H1 (cell line): ENCODE data around the gene TRIM58. TPM values are rescaled to one million over a fixed set of nuclear protein-coding genes. Genes with fewer than 3 reads are reported as not detected.

Experiments used
- CTCF ChIA-PET: fragments of 300-600 bp; sonication (Branson Sonifier 250); formaldehyde crosslinking; loops from one replicate; lab custom pipeline; 2021; ENCODE audit not compliant: partially characterized antibody; lab: Charles Lee
- POLR2A ChIA-PET: fragments of 300-600 bp; sonication (Branson Sonifier 250); formaldehyde crosslinking; loops from one replicate; lab custom pipeline; 2021; ENCODE audit warnings: inconsistent platforms; ENCODE audit not compliant: partially characterized antibody; lab: Charles Lee
- DNase-seq, 2 experiments: peaks; one replicate each; pipeline versions ENCODE4 v3.0.0 to v3.0.0-alpha.2; 2010 to 2022; ENCODE audit warnings: low spot score in 2 of 2, low read depth in 1 of 2, mixed read lengths in 1 of 2
- FAIRE-seq: peaks from 2 replicates; lab custom pipeline; 2011; peaks lifted over from hg19 to GRCh38; lab: Jason Lieb, UNC
- H2AFZ ChIP-seq: 2 replicates; pipeline ENCODE4 v1.8.1; 2012; ENCODE audit warnings: low read length, inconsistent platforms
- H2AK5ac ChIP-seq: 2 replicates; pipeline ENCODE4 v1.6.1; 2013; ENCODE audit warnings: low read depth, low read length
- H2BK120ac ChIP-seq: replicated peaks from 2 replicates; pipeline ENCODE3; 2013; ENCODE audit warnings: low read depth, low read length, inconsistent platforms
- H2BK12ac ChIP-seq: 2 replicates; pipeline ENCODE4 v1.6.1; 2013; ENCODE audit warnings: low read depth, low read length
- H2BK15ac ChIP-seq: 2 replicates; pipeline ENCODE4 v1.6.1; 2013; ENCODE audit warnings: low read length
- H2BK20ac ChIP-seq: 2 replicates; pipeline ENCODE4 v1.6.1; 2013; ENCODE audit warnings: low read length
- H2BK5ac ChIP-seq: 2 replicates; pipeline ENCODE4 v1.6.1; 2013; ENCODE audit warnings: low read depth, low read length
- H3K14ac ChIP-seq: 2 replicates; pipeline ENCODE4 v1.6.1; 2013; ENCODE audit warnings: inconsistent platforms; ENCODE audit not compliant: insufficient read length
- H3K18ac ChIP-seq: 2 replicates; pipeline ENCODE4 v1.6.1; 2013; ENCODE audit warnings: low read length; ENCODE audit errors: extremely low read depth
- H3K23ac ChIP-seq: 2 replicates; pipeline ENCODE4 v1.6.1; 2013; ENCODE audit warnings: inconsistent platforms; ENCODE audit not compliant: insufficient read length
- H3K23me2 ChIP-seq: 2 replicates; pipeline ENCODE4 v1.6.1; 2013; ENCODE audit warnings: low read depth, low read length
- H3K27ac ChIP-seq: 2 replicates; pipeline ENCODE4 v1.6.1; 2011; ENCODE audit warnings: low read depth, low read length, inconsistent platforms
- H3K27me3 ChIP-seq, 4 experiments: replicated peaks in 1 of 4; 1 replicate in 1 of 4; 2 replicates in 3 of 4; pipeline versions ENCODE4 v1.6.1 to v1.8.1; 2011 to 2013; ENCODE audit warnings: low read length in 3 of 4, mild to moderate bottlenecking in 3 of 4, inconsistent platforms in 2 of 4, mixed read lengths in 2 of 4, moderate library complexity in 1 of 4; ENCODE audit not compliant: control insufficient read depth in 3 of 4, insufficient read depth in 3 of 4; ENCODE audit errors: extremely low read depth in 1 of 4
- H3K36me3 ChIP-seq, 4 experiments: 2 replicates each; pipeline versions ENCODE4 v1.6.1 to v1.8.1; 2011 to 2013; ENCODE audit warnings: mild to moderate bottlenecking in 4 of 4, low read length in 3 of 4, moderate library complexity in 2 of 4, control low read depth in 1 of 4, inconsistent platforms in 1 of 4; ENCODE audit not compliant: insufficient read depth in 4 of 4, control insufficient read depth in 2 of 4
- H3K4ac ChIP-seq: replicated peaks from 2 replicates; pipeline ENCODE3; 2013; ENCODE audit warnings: low read length, low read depth, mixed read lengths, inconsistent platforms; ENCODE audit not compliant: insufficient read length
- H3K4me1 ChIP-seq, 4 experiments: replicated peaks in 1 of 4; 1 replicate in 1 of 4; 2 replicates in 3 of 4; pipeline versions ENCODE4 v1.6.1 to v1.8.1; 2011 to 2013; ENCODE audit warnings: low read length in 3 of 4, inconsistent platforms in 2 of 4, mixed read lengths in 1 of 4; ENCODE audit not compliant: insufficient read depth in 4 of 4, control insufficient read depth in 3 of 4
- H3K4me2 ChIP-seq, 2 experiments: 2 replicates each; pipeline versions ENCODE4 v1.6.1 to v1.8.1; 2011 to 2013; ENCODE audit warnings: low read depth in 2 of 2, low read length in 2 of 2, control low read depth in 1 of 2, inconsistent platforms in 1 of 2, mild to moderate bottlenecking in 1 of 2; ENCODE audit not compliant: insufficient read depth in 1 of 2
- H3K4me3 ChIP-seq, 4 experiments: fragments of 200-600, 300-600 bp in 1 of 4; sonication (generic), shearing (Covaris generic), sonication (Bioruptor Twin) in 1 of 4; 2 replicates each; pipeline versions ENCODE4 v1.5.1 to v1.8.1; 2011 to 2016; ENCODE audit warnings: low read length in 4 of 4, low read depth in 3 of 4, control low read depth in 2 of 4, inconsistent platforms in 2 of 4, mild to moderate bottlenecking in 2 of 4, mixed read lengths in 1 of 4, moderate library complexity in 1 of 4; ENCODE audit not compliant: insufficient read depth in 2 of 4; ENCODE audit errors: extremely low read depth in 1 of 4
- H3K56ac ChIP-seq: replicated peaks from 2 replicates; pipeline ENCODE3; 2013; ENCODE audit warnings: low read depth, mild to moderate bottlenecking, mixed read lengths, low read length, inconsistent platforms; ENCODE audit not compliant: insufficient read length
- H3K79me1 ChIP-seq: 2 replicates; pipeline ENCODE4 v1.6.1; 2013; ENCODE audit warnings: low read depth, low read length, control low read depth
- H3K79me2 ChIP-seq, 2 experiments: 2 replicates each; pipeline versions ENCODE4 v1.6.1 to v1.8.1; 2012 to 2013; ENCODE audit warnings: low read length in 2 of 2, mild to moderate bottlenecking in 2 of 2, inconsistent platforms in 1 of 2; ENCODE audit not compliant: insufficient read depth in 2 of 2, control insufficient read depth in 1 of 2
- H3K9ac ChIP-seq, 4 experiments: replicated peaks in 1 of 4; 1 replicate in 1 of 4; 2 replicates in 3 of 4; pipeline versions ENCODE4 v1.6.1 to v1.8.1; 2011 to 2013; ENCODE audit warnings: low read depth in 3 of 4, low read length in 3 of 4, control low read depth in 2 of 4, mild to moderate bottlenecking in 2 of 4, moderate library complexity in 2 of 4, inconsistent platforms in 1 of 4; ENCODE audit errors: extremely low read depth in 1 of 4
- H3K9me3 ChIP-seq, 2 experiments: 2 replicates each; pipeline versions ENCODE4 v1.6.1 to v1.8.1; 2012 to 2013; ENCODE audit warnings: mild to moderate bottlenecking in 2 of 2, moderate library complexity in 2 of 2, control low read depth in 1 of 2, inconsistent platforms in 1 of 2, low read depth in 1 of 2, low read length in 1 of 2, mixed read lengths in 1 of 2; ENCODE audit not compliant: insufficient read depth in 2 of 2
- H4K20me1 ChIP-seq, 2 experiments: replicated peaks in 1 of 2; 2 replicates each; pipeline versions ENCODE3 to v1.8.1; 2011 to 2013; ENCODE audit warnings: inconsistent platforms in 2 of 2, low read length in 2 of 2, mild to moderate bottlenecking in 1 of 2; ENCODE audit not compliant: insufficient read depth in 2 of 2, control insufficient read depth in 1 of 2
- H4K5ac ChIP-seq: 2 replicates; pipeline ENCODE4 v1.6.1; 2013; ENCODE audit warnings: low read length, low read depth, mixed read lengths, inconsistent platforms; ENCODE audit not compliant: insufficient read length
- H4K8ac ChIP-seq: 2 replicates; pipeline ENCODE4 v1.8.0; 2013; ENCODE audit warnings: mild to moderate bottlenecking, moderate library complexity, low read length, inconsistent platforms; ENCODE audit not compliant: insufficient read depth; ENCODE audit errors: extremely low read depth
- H4K91ac ChIP-seq: replicated peaks from 2 replicates; pipeline ENCODE3; 2013; ENCODE audit warnings: low read length, mixed read lengths, inconsistent platforms; ENCODE audit not compliant: insufficient read length
- CBX5 ChIP-seq: fragments of 300-800, 300-1000 bp; sonication (generic); IDR thresholded peaks from 2 replicates; pipeline ENCODE4 v1.7.1; 2016; ENCODE audit warnings: antibody characterized with exemption, low read length, low read depth
- CEBPB ChIP-seq: IDR thresholded peaks from 2 replicates; pipeline ENCODE4 v1.6.1; 2012; ENCODE audit warnings: low read depth, low read length
- CHD1 ChIP-seq: IDR thresholded peaks from 2 replicates; pipeline ENCODE4 v1.6.1; 2012; ENCODE audit warnings: low read depth, low read length, improper control_type of control experiment
- EGR1 ChIP-seq: IDR thresholded peaks from 2 replicates; pipeline ENCODE4 v1.6.1; 2011; ENCODE audit warnings: low read depth, low read length, borderline replicate concordance
- HDAC2 ChIP-seq, 2 experiments: fragments of 300-600 bp in 1 of 2; sonication (generic) in 1 of 2; IDR thresholded peaks; 2 replicates each; pipeline ENCODE4 v1.6.1; 2011 to 2012; ENCODE audit warnings: low read depth in 2 of 2, low read length in 2 of 2, mild to moderate bottlenecking in 2 of 2, moderate library complexity in 2 of 2, borderline replicate concordance in 1 of 2, inconsistent platforms in 1 of 2
- JUND ChIP-seq: IDR thresholded peaks from 2 replicates; pipeline ENCODE4 v1.6.1; 2011; ENCODE audit warnings: mild to moderate bottlenecking, improper control_type of control experiment, low read length
- RNF2 ChIP-seq: fragments of 200-900, 300-1000 bp; sonication (generic); IDR thresholded peaks from 2 replicates; pipeline ENCODE4 v1.7.1; 2016; ENCODE audit warnings: borderline replicate concordance, low read depth, mild to moderate bottlenecking, antibody characterized with exemption, low read length; ENCODE audit not compliant: poor library complexity, severe bottlenecking; ENCODE audit errors: missing control alignments
- SAP30 ChIP-seq: fragments of 300-600 bp; sonication (generic); IDR thresholded peaks from 2 replicates; pipeline ENCODE4 v1.7.1; 2012; ENCODE audit warnings: low read length, moderate library complexity, mild to moderate bottlenecking, inconsistent platforms; ENCODE audit not compliant: insufficient read depth, insufficient replicate concordance
- SIRT6 ChIP-seq: IDR thresholded peaks from one replicate; pipeline ENCODE4 v1.7.1; 2012; ENCODE audit warnings: low read length, inconsistent platforms
- SP2 ChIP-seq: IDR thresholded peaks from 2 replicates; pipeline ENCODE4 v1.6.1; 2012; ENCODE audit warnings: mild to moderate bottlenecking, low read length, inconsistent platforms
- SUZ12 ChIP-seq: fragments of 200-600 bp; sonication (generic); IDR thresholded peaks from 2 replicates; pipeline ENCODE4 v1.6.1; 2012; ENCODE audit warnings: mild to moderate bottlenecking, inconsistent platforms, low read length, moderate library complexity, mixed read lengths
- TAF1 ChIP-seq: IDR thresholded peaks from 2 replicates; pipeline ENCODE4 v1.6.1; 2011; ENCODE audit warnings: mild to moderate bottlenecking, low read depth, low read length
- TAF7 ChIP-seq: optimal IDR thresholded peaks from 2 replicates; pipeline ENCODE3; 2011; ENCODE audit warnings: low read depth, mild to moderate bottlenecking, inconsistent platforms, low read length, moderate library complexity, borderline replicate concordance
- WGBS, 2 experiments: shearing (Covaris generic) in 1 of 2; methylation state at CpG; one replicate each; pipeline versions ENCODE4 v1.1.6 to v1.1.7; 2013 to 2015; ENCODE audit warnings: low lambda C conversion rate in 2 of 2, mixed read lengths in 2 of 2, inconsistent platforms in 1 of 2, low coverage in 1 of 2, missing lambda C conversion rate in 1 of 2; ENCODE audit not compliant: insufficient replicate concordance in 2 of 2, insufficient coverage in 1 of 2, insufficient read length in 1 of 2; ENCODE audit errors: extremely low coverage in 1 of 2, missing lambda C conversion rate in 1 of 2; 5-methylcytosine and 5-hydroxymethylcytosine counted together
- polyA plus RNA-seq, 7 experiments: library from polyadenylated mRNA; depleted of rRNA in 3 of 7; stranded (reverse) in 5 of 7; unstranded in 2 of 7; fragments of >200 nt in 5 of 7; fragments of 200-250 nt in 2 of 7; gene quantifications; 1 replicate in 5 of 7; 2 replicates in 1 of 7; 4 replicates in 1 of 7; pipeline versions ENCODE4 v1.2.1 to v1.2.3, GENCODE V29; 2011 to 2013; ENCODE audit warnings: missing spikeins in 2 of 7, mixed read lengths in 2 of 7
- total RNA-seq: library from RNA; stranded (reverse); fragmentation: NEBNext Ultra II Directional; extraction: Animal tissue kit (Norgen Biotek cat#: 25700); gene quantifications from 2 replicates; pipeline ENCODE4 v1.2.1, GENCODE V29; 2021

Gene TRIM58
- total and polyA plus RNA-seq, 2 of the 8 experiments (the other 6 are each of a cell fraction or from before 2014, with no cell fraction given): 2.8 TPM; not detected in 1

DNA sequence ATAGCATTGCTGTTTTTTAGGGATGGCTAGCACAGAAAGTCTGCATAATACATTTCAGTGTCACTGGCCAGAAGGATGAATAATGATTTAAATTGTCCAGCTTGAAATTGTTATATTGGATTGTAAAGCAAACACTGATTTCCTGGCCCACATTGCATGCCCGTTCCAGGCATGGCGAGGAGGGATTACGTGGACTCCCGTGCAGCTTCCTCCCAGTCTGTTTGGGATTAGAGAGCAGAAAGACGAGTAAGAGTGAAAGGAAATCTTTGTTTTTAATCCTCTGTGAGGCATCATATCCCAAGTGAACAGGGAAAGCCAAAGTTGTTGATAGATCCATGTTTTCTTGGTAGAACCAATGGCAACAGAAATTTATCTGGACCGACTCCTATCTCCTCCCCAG, 8.4 kb downstream of the TRIM58 start:
- ChIA-PET CTCF (no interaction called here), POLR2A (no interaction called here)
- H3K79me2 ChIP-seq: no peaks in the 10 kb centered on the region
- no peaks in the 10 kb centered on the region for H3K4me1 ChIP-seq
- H2BK120ac ChIP-seq: no peak overlapping the region
- H2BK5ac ChIP-seq: no peak overlapping the region
- H2AK5ac ChIP-seq: no peak overlapping the region
- 86% methylated on average over 6 of the region's 6 CpGs; no CpG with 5 or more reads in 1 of the 2 experiments for WGBS, 2 experiments
- no peak overlapping the region for H4K5ac ChIP-seq
- H3K23ac ChIP-seq: no peak overlapping the region
- no peak overlapping the region for H4K91ac ChIP-seq
- no peaks in the 10 kb centered on the region for H3K79me1 ChIP-seq
- H4K8ac ChIP-seq: no peak overlapping the region
- no peak for DNase-seq
- no peak overlapping the region for H2AFZ ChIP-seq
- H3K18ac ChIP-seq: no peak overlapping the region
- H3K27ac ChIP-seq: no peak overlapping the region
- no peaks in the 10 kb centered on the region for H3K27me3 ChIP-seq
- no peak overlapping the region for H3K4ac ChIP-seq
- no peak overlapping the region for H3K14ac ChIP-seq
- peaks cover 42 to 70% of the 10 kb centered on the region in 2 experiments for H3K9me3 ChIP-seq
- no peak overlapping the region for H3K4me2 ChIP-seq
- H3K4me3 ChIP-seq: no peak overlapping the region
- no peaks in the 10 kb centered on the region for H4K20me1 ChIP-seq
- no peak overlapping the region for H3K9ac ChIP-seq
- FAIRE-seq: no peak
- H3K36me3 ChIP-seq: no peaks in the 10 kb centered on the region
- no peak overlapping the region for H2BK15ac ChIP-seq
- no peak overlapping the region for H3K56ac ChIP-seq
- H3K23me2 ChIP-seq: no peaks in the 10 kb centered on the region
- H2BK12ac ChIP-seq: no peak overlapping the region
- H2BK20ac ChIP-seq: no peak overlapping the region
- no peak for TF ChIP-seq TAF1
- TF ChIP-seq RNF2: no peak
- TF ChIP-seq CHD1: no peak
- TF ChIP-seq JUND: no peak
- no peak for TF ChIP-seq SAP30
- no peak for TF ChIP-seq TAF7
- TF ChIP-seq CBX5: no peak
- TF ChIP-seq EGR1: no peak
- no peak for TF ChIP-seq CEBPB
- no peak for TF ChIP-seq HDAC2 (IDR thresholded peaks at IDR 0.05; ENCODE audit: borderline replicate concordance in 1 of 2, low read depth in 2 of 2, low read length in 2 of 2)
- TF ChIP-seq SP2: no peak
- TF ChIP-seq SIRT6: no peak
- TF ChIP-seq SUZ12: no peak
